Erythroblast (primary cell): Measurements from ENCODE around the gene LGALS7.

Experiments
- GATA1 ChIP-seq: IDR thresholded peaks from 2 replicates; pipeline ENCODE4 v1.6.1; 2011; ENCODE audit warnings: low read depth, mild to moderate bottlenecking, control low read depth, low read length, moderate library complexity
- POLR2A ChIP-seq: IDR thresholded peaks from 2 replicates; pipeline ENCODE4 v1.6.1; 2011; ENCODE audit warnings: mild to moderate bottlenecking, low read length

GRCh38 chr19:38730731-38731589 lies 42.4 kb downstream of the LGALS7 start:
- TF ChIP-seq POLR2A (no peak), GATA1 (no peak)
